Left hindlimb (tissue), 1 donor: ENCODE results near the gene AMACR.
"Not testable (repeated sequence)": the region's sequence is repeated elsewhere in the genome, so short reads cannot be mapped to it uniquely, and the experiment has no call there.

Experiments
- DNase-seq: peaks from one replicate; pipeline ENCODE4 v3.0.0-alpha.2; 2018

The AMACR gene

GRCh38 chr5:33964132-33964700 lies 43.6 kb downstream of the AMACR start:
- DNase-seq, result no peak

GRCh38 chr5:33958176-33958575 lies 49.7 kb downstream of the AMACR start:
- no peak for DNase-seq

GRCh38 chr5:33957577-33958150 lies 50.2 kb downstream of the AMACR start:
- no peak for DNase-seq

GRCh38 chr5:33952175-33952574 lies 55.7 kb downstream of the AMACR start:
- not testable (repeated sequence) for DNase-seq

GRCh38 chr5:33944543-33945132 lies 63.2 kb downstream of the AMACR start:
- DNase-seq, result no peak

GRCh38 chr5:33941090-33941489 lies 66.8 kb downstream of the AMACR start:
- DNase-seq, result no peak

GRCh38 chr5:33939556-33940262 lies 68.1 kb downstream of the AMACR start:
- no peak for DNase-seq

GRCh38 chr5:33938881-33939280 lies 69.0 kb downstream of the AMACR start:
- no peak for DNase-seq

- no peak for DNase-seq
Measured at GRCh38 chr5:33938507-33938796, 69.4 kb downstream of the AMACR start.

- DNase-seq, result no peak
Measured at GRCh38 chr5:33937707-33938506, 69.9 kb downstream of the AMACR start.

GRCh38 chr5:33937017-33937706 lies 70.7 kb downstream of the AMACR start:
- DNase-seq, result no peak

GRCh38 chr5:33936381-33937016 lies 71.4 kb downstream of the AMACR start, which contains the start of gene RXFP3:
TSS of gene RXFP3 (plus strand) at chr5:33936386. CDS start at chr5:33936741, 355 bp downstream.
- DNase-seq, result peak; percentile 27
